Measurements from ENCODE around the gene FCER1G. TPM values are rescaled to one million over a fixed set of nuclear protein-coding genes. Genes with fewer than 3 reads are reported as not detected.

Gene FCER1G
- total and polyA plus RNA-seq, 2 experiments from 2014 or later, result 4.3 to 4.8 TPM

GRCh38 chr1:161174911-161175310, 40.2 kb upstream of the FCER1G start:
- no peak for DNase-seq (ENCODE audit: low spot score)
- no peak for TF ChIP-seq CTCF (IDR thresholded peaks at IDR 0.05; ENCODE audit: poor library complexity)
- no peak overlapping the region for H3K27ac ChIP-seq

GRCh38 chr1:161175771-161176453, 39.2 kb upstream of the FCER1G start:
- H3K4me1 ChIP-seq (ENCODE audit: insufficient read depth), result peaks cover 8% of the 10 kb centered on the region
- no peak for TF ChIP-seq EZH2 (IDR thresholded peaks at IDR 0.05; ENCODE audit: borderline replicate concordance)
- TF ChIP-seq EZH2phosphoT487 (IDR thresholded peaks at IDR 0.05; ENCODE audit: low read depth, severe bottlenecking, unreplicated experiment), result no peak
- TF ChIP-seq CTCF (IDR thresholded peaks at IDR 0.05; ENCODE audit: poor library complexity), result no peak
- peak overlapping the region; percentile 74 for H3K4me3 ChIP-seq
- no peaks in the 10 kb centered on the region for H3K9me2 ChIP-seq (replicated peaks; ENCODE audit: insufficient read depth)
- H3K79me2 ChIP-seq, result peaks cover 17% of the 10 kb centered on the region
- no peak overlapping the region for H2AFZ ChIP-seq
- WGBS (ENCODE audit: low lambda C conversion rate, missing lambda C conversion rate), result 94% methylated on average over 10 of the region's 10 CpGs
- DNase-seq (ENCODE audit: low spot score), result no peak
- no peaks in the 10 kb centered on the region for H3K9me3 ChIP-seq (ENCODE audit: low read depth)
- no peak overlapping the region for H3K27ac ChIP-seq
- H3K4me2 ChIP-seq, result peak overlapping the region; percentile 90
- H3K27me3 ChIP-seq, result no peaks in the 10 kb centered on the region
- no peaks in the 10 kb centered on the region for H4K20me1 ChIP-seq (ENCODE audit: insufficient read depth, poor library complexity, severe bottlenecking)
- no peaks in the 10 kb centered on the region for H3K36me3 ChIP-seq (replicated peaks; ENCODE audit: insufficient read depth, low read depth)

More at GRCh38 chr1:161174911-161175310, 40.2 kb upstream of the FCER1G start:
- H3K9me2 ChIP-seq (replicated peaks; ENCODE audit: insufficient read depth), result no peaks in the 10 kb centered on the region
- WGBS (ENCODE audit: low lambda C conversion rate, missing lambda C conversion rate), result 98% methylated on average over 11 of the region's 11 CpGs
- H3K27me3 ChIP-seq, result no peaks in the 10 kb centered on the region
- H4K20me1 ChIP-seq (ENCODE audit: insufficient read depth, poor library complexity, severe bottlenecking), result no peaks in the 10 kb centered on the region
- H3K4me1 ChIP-seq (ENCODE audit: insufficient read depth), result peaks cover 8% of the 10 kb centered on the region
- no peaks in the 10 kb centered on the region for H3K36me3 ChIP-seq (replicated peaks; ENCODE audit: insufficient read depth, low read depth)
- H2AFZ ChIP-seq, result no peak overlapping the region
- H3K9me3 ChIP-seq (ENCODE audit: low read depth), result no peaks in the 10 kb centered on the region
- H3K4me3 ChIP-seq, result no peak overlapping the region
- peaks cover 17% of the 10 kb centered on the region for H3K79me2 ChIP-seq
- no peak overlapping the region for H3K4me2 ChIP-seq

GRCh38 chr1:161176468-161177111, 38.5 kb upstream of the FCER1G start:
- H2AFZ ChIP-seq, result peak overlapping the region; percentile 88
- no peaks in the 10 kb centered on the region for H4K20me1 ChIP-seq (ENCODE audit: insufficient read depth, poor library complexity, severe bottlenecking)
- WGBS (ENCODE audit: low lambda C conversion rate, missing lambda C conversion rate), result 18% methylated on average over 17 of the region's 17 CpGs
- peak overlapping the region; percentile 86 for H3K27ac ChIP-seq
- peaks cover 8% of the 10 kb centered on the region for H3K4me1 ChIP-seq (ENCODE audit: insufficient read depth)
- H3K4me2 ChIP-seq, result peak overlapping the region; percentile 90
- H3K9me2 ChIP-seq (replicated peaks; ENCODE audit: insufficient read depth), result no peaks in the 10 kb centered on the region
- no peaks in the 10 kb centered on the region for H3K36me3 ChIP-seq (replicated peaks; ENCODE audit: insufficient read depth, low read depth)
- H3K9me3 ChIP-seq (ENCODE audit: low read depth), result no peaks in the 10 kb centered on the region
- TF ChIP-seq CTCF (IDR thresholded peaks at IDR 0.05; ENCODE audit: poor library complexity), result no peak
- TF ChIP-seq EZH2 (IDR thresholded peaks at IDR 0.05; ENCODE audit: borderline replicate concordance), result no peak
- TF ChIP-seq EZH2phosphoT487 (IDR thresholded peaks at IDR 0.05; ENCODE audit: low read depth, severe bottlenecking, unreplicated experiment), result no peak
- no peak for DNase-seq (ENCODE audit: low spot score)
- peaks cover 17% of the 10 kb centered on the region for H3K79me2 ChIP-seq
- peak overlapping the region; percentile 74 for H3K4me3 ChIP-seq
- H3K27me3 ChIP-seq, result no peaks in the 10 kb centered on the region

Data from hepatocyte (in vitro differentiated cells).